Measurements from ENCODE around the gene METTL24. TPM values are rescaled to one million over a fixed set of nuclear protein-coding genes. Genes with fewer than 3 reads are reported as not detected.

METTL24 gene
- total and polyA plus RNA-seq, 2 of the 13 experiments (the other 11 are each of a cell fraction or from before 2014, with no cell fraction given) = not detected

DNA sequence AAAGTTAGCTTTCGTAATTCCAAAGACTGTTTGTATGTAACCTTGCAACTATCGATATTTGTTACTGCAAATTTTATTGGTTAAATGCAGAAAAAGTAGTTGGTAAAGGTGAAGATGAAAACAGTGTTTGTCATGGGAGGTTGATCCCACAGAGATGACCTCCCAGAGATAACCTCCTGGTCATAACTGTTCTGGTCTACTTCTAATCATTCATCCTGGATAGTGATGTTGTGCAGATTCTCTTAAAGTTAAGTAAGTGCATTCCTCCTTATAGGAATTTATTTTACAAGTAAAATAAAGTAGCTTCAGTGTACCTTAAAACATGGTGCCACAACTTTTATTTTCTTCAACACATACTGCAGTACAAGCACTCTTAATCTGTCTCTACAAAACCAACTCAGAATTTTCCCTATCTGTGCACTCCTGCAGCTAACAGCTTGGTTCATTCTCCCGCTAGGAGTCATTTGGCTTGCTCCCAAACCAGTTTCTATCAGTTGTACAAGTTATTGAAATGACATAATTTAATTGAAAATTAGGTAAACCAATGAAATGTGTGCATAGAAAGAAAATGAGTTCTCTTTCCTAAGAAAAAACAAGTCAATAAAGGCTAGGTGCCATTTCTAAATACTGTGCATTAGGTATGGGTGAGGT, 19.2 kb downstream of the METTL24 start (continued):
- TF ChIP-seq, protein P1, sequence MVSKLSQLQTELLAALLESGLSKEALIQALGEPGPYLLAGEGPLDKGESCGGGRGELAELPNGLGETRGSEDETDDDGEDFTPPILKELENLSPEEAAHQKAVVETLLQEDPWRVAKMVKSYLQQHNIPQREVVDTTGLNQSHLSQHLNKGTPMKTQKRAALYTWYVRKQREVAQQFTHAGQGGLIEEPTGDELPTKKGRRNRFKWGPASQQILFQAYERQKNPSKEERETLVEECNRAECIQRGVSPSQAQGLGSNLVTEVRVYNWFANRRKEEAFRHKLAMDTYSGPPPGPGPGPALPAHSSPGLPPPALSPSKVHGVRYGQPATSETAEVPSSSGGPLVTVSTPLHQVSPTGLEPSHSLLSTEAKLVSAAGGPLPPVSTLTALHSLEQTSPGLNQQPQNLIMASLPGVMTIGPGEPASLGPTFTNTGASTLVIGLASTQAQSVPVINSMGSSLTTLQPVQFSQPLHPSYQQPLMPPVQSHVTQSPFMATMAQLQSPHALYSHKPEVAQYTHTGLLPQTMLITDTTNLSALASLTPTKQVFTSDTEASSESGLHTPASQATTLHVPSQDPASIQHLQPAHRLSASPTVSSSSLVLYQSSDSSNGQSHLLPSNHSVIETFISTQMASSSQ (IDR thresholded peaks at IDR 0.05; ENCODE audit: low read depth) = no peak
- TF ChIP-seq, protein P1 (CRISPR knock-in tag; IDR thresholded peaks at IDR 0.05; ENCODE audit: borderline replicate concordance) = no peak
- TF ChIP-seq, protein P2, sequence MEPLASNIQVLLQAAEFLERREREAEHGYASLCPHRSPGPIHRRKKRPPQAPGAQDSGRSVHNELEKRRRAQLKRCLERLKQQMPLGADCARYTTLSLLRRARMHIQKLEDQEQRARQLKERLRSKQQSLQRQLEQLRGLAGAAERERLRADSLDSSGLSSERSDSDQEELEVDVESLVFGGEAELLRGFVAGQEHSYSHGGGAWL (CRISPR knock-in tag; IDR thresholded peaks at IDR 0.05) = no peak
- no peak for TF ChIP-seq NFYB (CRISPR knock-in tag; IDR thresholded peaks at IDR 0.05)
- no peak for TF ChIP-seq ZNF816 (CRISPR knock-in tag; IDR thresholded peaks at IDR 0.05; ENCODE audit: borderline replicate concordance)
- TF ChIP-seq, protein P3, sequence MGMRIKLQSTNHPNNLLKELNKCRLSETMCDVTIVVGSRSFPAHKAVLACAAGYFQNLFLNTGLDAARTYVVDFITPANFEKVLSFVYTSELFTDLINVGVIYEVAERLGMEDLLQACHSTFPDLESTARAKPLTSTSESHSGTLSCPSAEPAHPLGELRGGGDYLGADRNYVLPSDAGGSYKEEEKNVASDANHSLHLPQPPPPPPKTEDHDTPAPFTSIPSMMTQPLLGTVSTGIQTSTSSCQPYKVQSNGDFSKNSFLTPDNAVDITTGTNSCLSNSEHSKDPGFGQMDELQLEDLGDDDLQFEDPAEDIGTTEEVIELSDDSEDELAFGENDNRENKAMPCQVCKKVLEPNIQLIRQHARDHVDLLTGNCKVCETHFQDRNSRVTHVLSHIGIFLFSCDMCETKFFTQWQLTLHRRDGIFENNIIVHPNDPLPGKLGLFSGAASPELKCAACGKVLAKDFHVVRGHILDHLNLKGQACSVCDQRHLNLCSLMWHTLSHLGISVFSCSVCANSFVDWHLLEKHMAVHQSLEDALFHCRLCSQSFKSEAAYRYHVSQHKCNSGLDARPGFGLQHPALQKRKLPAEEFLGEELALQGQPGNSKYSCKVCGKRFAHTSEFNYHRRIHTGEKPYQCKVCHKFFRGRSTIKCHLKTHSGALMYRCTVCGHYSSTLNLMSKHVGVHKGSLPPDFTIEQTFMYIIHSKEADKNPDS (CRISPR knock-in tag; IDR thresholded peaks at IDR 0.05) = no peak
- no peak for TF ChIP-seq ARNT2 (CRISPR knock-in tag; IDR thresholded peaks at IDR 0.05; ENCODE audit: low read depth)

Data from HepG2 (cell line).